Endothelial cell of umbilical vein (primary cell): ENCODE measurements around the gene EBF4.

ENCODE experiments used
- EZH2 ChIP-seq: IDR thresholded peaks from 2 replicates; pipeline ENCODE4 v1.6.1; 2012; ENCODE audit warnings: borderline replicate concordance, low read depth, mild to moderate bottlenecking, moderate library complexity, low read length, inconsistent platforms; ENCODE audit not compliant: severe bottlenecking
- FOS ChIP-seq: IDR thresholded peaks from 2 replicates; pipeline ENCODE4 v1.6.1; 2011; ENCODE audit warnings: mild to moderate bottlenecking, low read length, moderate library complexity, borderline replicate concordance; ENCODE audit not compliant: insufficient read depth
- MYC ChIP-seq: IDR thresholded peaks from one replicate; pipeline ENCODE4 v1.6.1; 2011; ENCODE audit warnings: mild to moderate bottlenecking, low read depth, low read length
- POLR2A ChIP-seq: IDR thresholded peaks from 2 replicates; pipeline ENCODE4 v1.6.1; 2012; ENCODE audit warnings: low read depth, mild to moderate bottlenecking, control low read depth, low read length
- POLR2AphosphoS5 ChIP-seq: IDR thresholded peaks from 2 replicates; pipeline ENCODE4 v1.6.1; 2012; ENCODE audit warnings: low read depth, mild to moderate bottlenecking, control low read depth, low read length, moderate library complexity; ENCODE audit not compliant: insufficient read depth
- TF ChIP-seq, protein P1 (sequence below), 2 donors: IDR thresholded peaks; 1 replicate in 1 of 2; 2 replicates in 1 of 2; pipeline ENCODE4 v1.5.1; 2011; ENCODE audit warnings: low read length in 2 of 2, mild to moderate bottlenecking in 2 of 2, moderate library complexity in 2 of 2, control low read depth in 1 of 2, inconsistent platforms in 1 of 2, low read depth in 1 of 2; ENCODE audit not compliant: insufficient read depth in 1 of 2; ENCODE audit errors: extremely low read depth in 1 of 2
- TF ChIP-seq, protein P2 (sequence below): IDR thresholded peaks from 2 replicates; pipeline ENCODE4 v1.6.1; 2011; ENCODE audit not compliant: insufficient read depth, insufficient read length

GRCh38 chr20:2809690-2810089 lies 117.1 kb downstream of the EBF4 start:
- TF ChIP-seq, protein P1, sequence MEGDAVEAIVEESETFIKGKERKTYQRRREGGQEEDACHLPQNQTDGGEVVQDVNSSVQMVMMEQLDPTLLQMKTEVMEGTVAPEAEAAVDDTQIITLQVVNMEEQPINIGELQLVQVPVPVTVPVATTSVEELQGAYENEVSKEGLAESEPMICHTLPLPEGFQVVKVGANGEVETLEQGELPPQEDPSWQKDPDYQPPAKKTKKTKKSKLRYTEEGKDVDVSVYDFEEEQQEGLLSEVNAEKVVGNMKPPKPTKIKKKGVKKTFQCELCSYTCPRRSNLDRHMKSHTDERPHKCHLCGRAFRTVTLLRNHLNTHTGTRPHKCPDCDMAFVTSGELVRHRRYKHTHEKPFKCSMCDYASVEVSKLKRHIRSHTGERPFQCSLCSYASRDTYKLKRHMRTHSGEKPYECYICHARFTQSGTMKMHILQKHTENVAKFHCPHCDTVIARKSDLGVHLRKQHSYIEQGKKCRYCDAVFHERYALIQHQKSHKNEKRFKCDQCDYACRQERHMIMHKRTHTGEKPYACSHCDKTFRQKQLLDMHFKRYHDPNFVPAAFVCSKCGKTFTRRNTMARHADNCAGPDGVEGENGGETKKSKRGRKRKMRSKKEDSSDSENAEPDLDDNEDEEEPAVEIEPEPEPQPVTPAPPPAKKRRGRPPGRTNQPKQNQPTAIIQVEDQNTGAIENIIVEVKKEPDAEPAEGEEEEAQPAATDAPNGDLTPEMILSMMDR (IDR thresholded peaks at IDR 0.05; ENCODE audit: extremely low read depth in 1 of 2, insufficient read depth in 1 of 2, low read depth in 1 of 2, low read length in 2 of 2) = no peak
- TF ChIP-seq POLR2A = no peak
- TF ChIP-seq FOS = no peak
- no peak for TF ChIP-seq MYC
- TF ChIP-seq POLR2AphosphoS5 = no peak
- no peak for TF ChIP-seq EZH2
- TF ChIP-seq, protein P2, sequence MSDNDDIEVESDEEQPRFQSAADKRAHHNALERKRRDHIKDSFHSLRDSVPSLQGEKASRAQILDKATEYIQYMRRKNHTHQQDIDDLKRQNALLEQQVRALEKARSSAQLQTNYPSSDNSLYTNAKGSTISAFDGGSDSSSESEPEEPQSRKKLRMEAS = no peak
